B cell (primary cell): Measurements from ENCODE around the gene ADAMTS2. TPM values are rescaled to one million over a fixed set of nuclear protein-coding genes. Genes with fewer than 3 reads are reported as not detected.

Experiments used
- ATAC-seq: fragments of 200-7000 bp; cut with Tn5 transposase; one replicate; pipeline ENCODE4 v1.10.0; 2021; ENCODE audit warnings: low read depth, mild to moderate bottlenecking, moderate number of reproducible peaks, moderate library complexity
- CTCF ChIA-PET: fragments of 350-600 bp; sonication (Branson Sonifier 250); formaldehyde crosslinking; loops from one replicate; lab custom pipeline; 2021; ENCODE audit warnings: antibody characterized with exemption, inconsistent platforms; lab: Charles Lee
- POLR2A ChIA-PET: fragments of 350-600 bp; sonication (Branson Sonifier 250); formaldehyde crosslinking; loops from one replicate; lab custom pipeline; 2021; ENCODE audit warnings: antibody characterized with exemption; lab: Charles Lee
- DNase-seq: peaks from one replicate; pipeline ENCODE4 v3.0.0; 2013
- H2AFZ ChIP-seq: 2 replicates; pipeline ENCODE4 v1.6.1; 2012; ENCODE audit warnings: mild to moderate bottlenecking, low read depth, low read length; ENCODE audit not compliant: insufficient read depth, poor library complexity, severe bottlenecking
- H3K27ac ChIP-seq, 2 donors: 1 replicate in 1 of 2; 2 replicates in 1 of 2; pipeline ENCODE4 v1.5.1; 2012 to 2013; ENCODE audit warnings: low read length in 2 of 2, mild to moderate bottlenecking in 2 of 2, moderate library complexity in 1 of 2
- H3K27me3 ChIP-seq, 4 experiments: fragments of 200-600 bp in 1 of 4; sonication (generic) in 1 of 4; replicated peaks in 1 of 4; 1 replicate in 2 of 4; 2 replicates in 2 of 4; pipeline versions ENCODE4 v1.6.1 to v1.7.0; 2013 to 2016; ENCODE audit warnings: low read length in 3 of 4, mild to moderate bottlenecking in 2 of 4, mixed read lengths in 1 of 4, moderate library complexity in 1 of 4; ENCODE audit not compliant: insufficient read depth in 4 of 4, control insufficient read depth in 3 of 4; ENCODE audit errors: control extremely low read depth in 1 of 4
- H3K36me3 ChIP-seq, 2 experiments: replicated peaks in 1 of 2; 1 replicate in 1 of 2; 2 replicates in 1 of 2; pipeline versions ENCODE4 v1.6.1 to v1.7.1; 2013; ENCODE audit warnings: low read length in 1 of 2; ENCODE audit not compliant: insufficient read depth in 2 of 2, control insufficient read depth in 1 of 2; ENCODE audit errors: control extremely low read depth in 1 of 2, extremely low read depth in 1 of 2
- H3K4me1 ChIP-seq, 2 donors: fragments of 200-600 bp in 1 of 2; sonication (generic) in 1 of 2; 1 replicate in 1 of 2; 2 replicates in 1 of 2; pipeline versions ENCODE4 v1.5.1 to v1.6.1; 2013 to 2017; ENCODE audit warnings: low read length in 2 of 2; ENCODE audit not compliant: control insufficient read depth in 2 of 2, insufficient read depth in 2 of 2
- H3K4me2 ChIP-seq: replicated peaks from 2 replicates; pipeline ENCODE3; 2012; ENCODE audit warnings: mild to moderate bottlenecking, low read depth, low read length; ENCODE audit not compliant: poor library complexity, severe bottlenecking
- H3K4me3 ChIP-seq, 5 experiments: fragments of 200-600 bp in 1 of 5; sonication (generic) in 1 of 5; 1 replicate in 3 of 5; 2 replicates in 2 of 5; pipeline versions ENCODE4 v1.5.1 to v1.7.0; 2011 to 2016; ENCODE audit warnings: low read length in 4 of 5, mild to moderate bottlenecking in 4 of 5, low read depth in 2 of 5, control low read depth in 1 of 5, moderate library complexity in 1 of 5; ENCODE audit not compliant: insufficient read depth in 1 of 5; ENCODE audit errors: control extremely low read depth in 1 of 5, extremely low read depth in 1 of 5
- H3K79me2 ChIP-seq: fragments of 200-600 bp; sonication (generic); one replicate; pipeline ENCODE4 v1.6.0; 2016; ENCODE audit warnings: low read length; ENCODE audit not compliant: control insufficient read depth, insufficient read depth
- H3K9ac ChIP-seq: fragments of 200-600 bp; sonication (generic); 2 replicates; pipeline ENCODE4 v1.6.1; 2017; ENCODE audit warnings: mild to moderate bottlenecking, low read length, moderate library complexity
- H3K9me3 ChIP-seq, 3 donors: one replicate each; pipeline versions ENCODE4 v1.6.1 to v1.7.1; 2013; ENCODE audit warnings: low read length in 2 of 3; ENCODE audit not compliant: control insufficient read depth in 2 of 3, insufficient read depth in 1 of 3; ENCODE audit errors: control extremely low read depth in 1 of 3
- H4K20me1 ChIP-seq: 2 replicates; pipeline ENCODE4 v1.6.0; 2012; ENCODE audit warnings: mild to moderate bottlenecking, low read length; ENCODE audit not compliant: insufficient read depth, control insufficient read depth, poor library complexity, severe bottlenecking
- H3K27ac Mint-ChIP-seq: one replicate; pipeline ENCODE4 v1.8.0; 2021; ENCODE audit warnings: mixed read lengths
- H3K27me3 Mint-ChIP-seq: one replicate; pipeline ENCODE4 v1.8.0; 2021; ENCODE audit warnings: mixed read lengths
- H3K4me1 Mint-ChIP-seq: one replicate; pipeline ENCODE4 v1.8.0; 2021; ENCODE audit warnings: mixed read lengths
- H3K4me3 Mint-ChIP-seq: one replicate; pipeline ENCODE4 v1.8.0; 2021; ENCODE audit warnings: mixed read lengths
- H3K9me3 Mint-ChIP-seq: one replicate; pipeline ENCODE4 v1.8.0; 2022; ENCODE audit warnings: mixed read lengths; ENCODE audit not compliant: insufficient read depth
- EZH2 ChIP-seq: IDR thresholded peaks from 2 replicates; pipeline ENCODE4 v1.6.1; 2012; ENCODE audit warnings: borderline replicate concordance, low read depth, mild to moderate bottlenecking, moderate library complexity, low read length; ENCODE audit not compliant: insufficient read depth, poor library complexity, severe bottlenecking
- WGBS: methylation state at CpG from one replicate; pipeline ENCODE4 v1.1.5; 2013; ENCODE audit warnings: missing lambda C conversion rate; ENCODE audit not compliant: insufficient coverage; 5-methylcytosine and 5-hydroxymethylcytosine counted together
- intact Hi-C: fragments of 100-400 bp; cut with micrococcal nuclease; formaldehyde crosslinking; loops from one replicate; pipeline ENCODE4 v1.10.0; 2022
- polyA plus RNA-seq: library from polyadenylated mRNA; depleted of rRNA; stranded (reverse); fragments of >200 nt; gene quantifications from 2 replicates; pipeline ENCODE4 v1.2.3, GENCODE V29; 2012
- total RNA-seq, 2 donors: library from RNA; stranded (reverse); fragments of 120-200 nt in 1 of 2; gene quantifications; 1 replicate in 1 of 2; 2 replicates in 1 of 2; pipeline versions ENCODE4 v1.2.3 to v1.2.4, GENCODE V29; 2013 to 2022
- TF ChIP-seq, protein P1 (sequence below): fragments of 200-600 bp; IDR thresholded peaks from one replicate; pipeline ENCODE4 v1.8.0; 2022; ENCODE audit warnings: antibody characterized with exemption, mild to moderate bottlenecking

Gene ADAMTS2
- total and polyA plus RNA-seq, 2 donors (not counting 1 experiment from before 2014, with no cell fraction given) = not detected

DNA sequence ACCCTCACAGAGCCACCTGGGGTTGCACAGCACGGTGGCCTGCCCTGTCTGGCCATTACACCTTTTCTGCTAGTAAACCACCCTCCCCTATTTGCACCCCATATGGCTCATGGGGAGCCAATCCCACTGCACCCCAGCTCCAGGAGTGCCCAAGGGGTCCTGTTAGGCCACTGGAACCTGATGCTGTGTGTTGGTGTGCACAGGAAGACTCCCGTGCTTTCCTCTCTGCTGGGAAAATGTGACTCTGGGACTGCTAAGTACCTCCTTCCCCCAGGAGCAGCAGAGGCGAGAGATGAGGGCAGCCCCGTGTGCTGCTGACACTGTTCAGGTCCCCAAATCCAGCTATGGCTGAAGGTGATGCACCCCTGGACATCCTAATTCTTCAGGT lies 126.3 kb downstream of the ADAMTS2 start:
- peaks cover 3% of the 10 kb centered on the region for H3K27me3 Mint-ChIP-seq
- H3K27me3 ChIP-seq = no peaks in the 10 kb centered on the region
- ATAC-seq (no peak), DNase-seq (no peak)
- no peak overlapping the region for H3K27ac Mint-ChIP-seq
- peaks cover 9% of the 10 kb centered on the region for H3K9me3 Mint-ChIP-seq
- no peaks in the 10 kb centered on the region for H3K4me1 Mint-ChIP-seq
- no peaks in the 10 kb centered on the region for H4K20me1 ChIP-seq
- intact Hi-C loops = no loop called here
- no peaks in the 10 kb centered on the region for H3K36me3 ChIP-seq
- H2AFZ ChIP-seq = no peak overlapping the region
- H3K4me1 ChIP-seq = no peaks in the 10 kb centered on the region
- no peak overlapping the region for H3K4me2 ChIP-seq
- POLR2A ChIA-PET = no interaction called here
- H3K4me3 ChIP-seq = no peak overlapping the region
- no peaks in the 10 kb centered on the region for H3K79me2 ChIP-seq
- CTCF ChIA-PET = no interaction called here
- peaks cover 0 to 23% (median 4%) of the 10 kb centered on the region in 3 donors for H3K9me3 ChIP-seq
- no peak overlapping the region for H3K9ac ChIP-seq
- H3K27ac ChIP-seq = no peak overlapping the region
- WGBS = 74% methylated on average over 3 of the region's 4 CpGs
- TF ChIP-seq EZH2 = no peak
- TF ChIP-seq, protein P1, sequence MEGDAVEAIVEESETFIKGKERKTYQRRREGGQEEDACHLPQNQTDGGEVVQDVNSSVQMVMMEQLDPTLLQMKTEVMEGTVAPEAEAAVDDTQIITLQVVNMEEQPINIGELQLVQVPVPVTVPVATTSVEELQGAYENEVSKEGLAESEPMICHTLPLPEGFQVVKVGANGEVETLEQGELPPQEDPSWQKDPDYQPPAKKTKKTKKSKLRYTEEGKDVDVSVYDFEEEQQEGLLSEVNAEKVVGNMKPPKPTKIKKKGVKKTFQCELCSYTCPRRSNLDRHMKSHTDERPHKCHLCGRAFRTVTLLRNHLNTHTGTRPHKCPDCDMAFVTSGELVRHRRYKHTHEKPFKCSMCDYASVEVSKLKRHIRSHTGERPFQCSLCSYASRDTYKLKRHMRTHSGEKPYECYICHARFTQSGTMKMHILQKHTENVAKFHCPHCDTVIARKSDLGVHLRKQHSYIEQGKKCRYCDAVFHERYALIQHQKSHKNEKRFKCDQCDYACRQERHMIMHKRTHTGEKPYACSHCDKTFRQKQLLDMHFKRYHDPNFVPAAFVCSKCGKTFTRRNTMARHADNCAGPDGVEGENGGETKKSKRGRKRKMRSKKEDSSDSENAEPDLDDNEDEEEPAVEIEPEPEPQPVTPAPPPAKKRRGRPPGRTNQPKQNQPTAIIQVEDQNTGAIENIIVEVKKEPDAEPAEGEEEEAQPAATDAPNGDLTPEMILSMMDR = no peak
- H3K4me3 Mint-ChIP-seq = no peak overlapping the region

DNA sequence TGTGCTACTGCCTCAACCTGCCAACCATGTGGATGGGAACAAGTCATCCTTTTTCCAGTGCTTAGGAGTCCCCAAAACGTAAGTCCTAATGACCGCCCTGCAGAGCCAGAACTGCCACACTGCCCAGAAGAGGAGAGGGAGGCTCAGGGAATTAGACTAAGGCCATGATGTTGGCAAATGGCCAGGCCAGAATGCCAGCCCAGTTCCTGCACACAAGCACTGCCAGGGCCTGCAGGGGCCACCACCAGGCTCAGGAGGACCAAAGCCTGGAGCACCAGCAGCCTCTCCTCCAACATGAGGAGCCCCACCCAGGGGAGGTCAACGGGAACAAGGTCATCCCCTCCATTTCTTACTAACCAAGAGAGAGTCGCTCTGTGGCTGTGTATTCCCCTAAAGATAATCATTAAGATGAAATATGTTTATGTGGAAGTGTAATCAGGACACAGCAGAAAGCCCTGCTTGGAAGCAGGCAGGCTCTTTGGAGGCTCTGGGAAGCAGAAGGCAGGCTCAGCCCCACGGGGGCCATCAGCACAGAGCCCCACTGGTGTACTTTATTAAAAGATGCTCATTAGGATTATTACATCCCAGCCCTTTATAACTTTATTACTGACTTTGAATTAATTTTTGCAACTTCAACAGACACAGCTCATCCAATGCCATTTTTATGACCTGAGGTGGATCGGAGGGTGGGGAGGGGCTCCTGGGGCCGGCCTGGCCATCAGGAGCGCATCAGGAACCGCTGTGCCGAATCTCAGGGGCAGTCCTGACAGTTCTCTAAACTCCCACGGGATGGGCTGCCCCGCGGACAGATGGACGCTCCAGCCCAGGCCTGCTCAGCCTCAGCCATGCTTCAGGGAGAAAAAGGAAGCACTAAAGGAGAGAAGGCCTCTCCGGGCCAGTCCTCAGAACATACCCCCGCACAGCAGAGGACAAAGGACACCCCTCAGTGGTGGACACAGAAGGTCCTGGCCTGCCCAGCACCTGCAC lies 127.0 kb downstream of the ADAMTS2 start:
- TF ChIP-seq EZH2 = no peak
- TF ChIP-seq, protein P1 = no peak

More for the DNA sequence above, 127.0 kb downstream of the ADAMTS2 start:
- H3K4me3 Mint-ChIP-seq = no peak overlapping the region
- Histone ChIP-seq H2AFZ (no peak overlapping the region), H3K4me3 (no peak overlapping the region), H3K9ac (no peak overlapping the region), H3K9me3 (peaks cover 0 to 16% (median 0%) of the 10 kb centered on the region in 3 donors), H3K36me3 (no peaks in the 10 kb centered on the region), H3K4me2 (no peak overlapping the region), H3K79me2 (no peaks in the 10 kb centered on the region), H3K4me1 (no peaks in the 10 kb centered on the region), H3K27ac (no peak overlapping the region), H4K20me1 (no peaks in the 10 kb centered on the region), H3K27me3 (no peaks in the 10 kb centered on the region)
- CTCF ChIA-PET = no interaction called here
- H3K4me1 Mint-ChIP-seq = no peaks in the 10 kb centered on the region
- intact Hi-C loops = no loop called here
- WGBS = 90% methylated on average over 13 of the region's 16 CpGs
- H3K9me3 Mint-ChIP-seq = peaks cover 3% of the 10 kb centered on the region
- POLR2A ChIA-PET = no interaction called here
- no peak overlapping the region for H3K27ac Mint-ChIP-seq
- DNase-seq (no peak), ATAC-seq (no peak)
- peaks cover 3% of the 10 kb centered on the region for H3K27me3 Mint-ChIP-seq
